Panc1 (cell line): ENCODE measurements around the gene BMP8B. TPM values are rescaled to one million over a fixed set of nuclear protein-coding genes. Genes with fewer than 3 reads are reported as not detected.
"Not testable (repeated sequence)": the region's sequence is repeated elsewhere in the genome, so short reads cannot be mapped to it uniquely, and the experiment has no call there.

Experiments used
- ATAC-seq: fragments of 200-7000 bp; cut with Tn5 transposase; 2 replicates; pipeline ENCODE4 v1.9.1; 2020; ENCODE audit warnings: mild to moderate bottlenecking, moderate library complexity
- BruUV-seq: library from RNA; stranded (reverse); fragments of 400-500 nt; replicated peaks from 2 replicates; lab custom pipeline; 2021; lab: Mats Ljungman, UMichigan
- CTCF ChIA-PET: fragments of 300-600 bp; sonication (Branson Sonifier 250); formaldehyde crosslinking; loops from one replicate; lab custom pipeline; 2022; ENCODE audit warnings: antibody characterized with exemption; lab: Charles Lee
- POLR2A ChIA-PET: fragments of 300-600 bp; sonication (Branson Sonifier 250); formaldehyde crosslinking; loops from one replicate; lab custom pipeline; 2022; ENCODE audit warnings: antibody characterized with exemption; lab: Charles Lee
- DNase-seq: peaks from one replicate; pipeline ENCODE4 v3.0.0-alpha.2; 2010; ENCODE audit warnings: low read depth, low spot score
- H3K27ac ChIP-seq: 2 replicates; pipeline ENCODE4 v1.5.1; 2011; ENCODE audit warnings: mild to moderate bottlenecking, low read length, inconsistent platforms
- H3K27me3 ChIP-seq: fragments of 200-500 bp; sonication (Bioruptor generic); 2 replicates; pipeline ENCODE4 v1.6.0; 2014; ENCODE audit warnings: low read length, inconsistent platforms; ENCODE audit not compliant: control insufficient read depth, insufficient read depth
- H3K36me3 ChIP-seq: fragments of 200-500 bp; sonication (Bioruptor generic); 2 replicates; pipeline ENCODE4 v1.5.1; 2014; ENCODE audit warnings: inconsistent platforms, mild to moderate bottlenecking, low read length, moderate library complexity; ENCODE audit not compliant: control insufficient read depth, insufficient read depth
- H3K4me1 ChIP-seq: 2 replicates; pipeline ENCODE4 v1.5.1; 2011; ENCODE audit warnings: inconsistent platforms, mild to moderate bottlenecking, low read length, moderate library complexity; ENCODE audit not compliant: control insufficient read depth, insufficient read depth
- H3K4me3 ChIP-seq, 2 experiments: 2 replicates each; pipeline ENCODE4 v1.5.1; 2011 to 2012; ENCODE audit warnings: low read depth in 2 of 2, low read length in 2 of 2, mild to moderate bottlenecking in 2 of 2, inconsistent platforms in 1 of 2, moderate library complexity in 1 of 2
- H3K9me3 ChIP-seq: fragments of 200-500 bp; sonication (Bioruptor generic); 2 replicates; pipeline ENCODE4 v1.5.1; 2014; ENCODE audit warnings: low read depth, mild to moderate bottlenecking, inconsistent platforms, low read length, moderate library complexity; ENCODE audit not compliant: control insufficient read depth, insufficient read depth
- CTCF ChIP-seq: fragments of 450-650 bp; IDR thresholded peaks from 2 replicates; pipeline ENCODE4 v1.5.1; 2017; ENCODE audit warnings: mild to moderate bottlenecking
- POLR2AphosphoS5 ChIP-seq: IDR thresholded peaks from 2 replicates; pipeline ENCODE4 v1.6.1; 2012; ENCODE audit warnings: mild to moderate bottlenecking, low read depth, low read length, moderate library complexity
- REST ChIP-seq, 2 experiments: IDR thresholded peaks; 2 replicates each; pipeline ENCODE4 v1.6.1; 2011 to 2012; ENCODE audit warnings: low read depth in 2 of 2, control low read depth in 1 of 2, low read length in 1 of 2, mild to moderate bottlenecking in 1 of 2, moderate library complexity in 1 of 2; ENCODE audit not compliant: insufficient read depth in 1 of 2
- SIN3A ChIP-seq: IDR thresholded peaks from 2 replicates; pipeline ENCODE4 v1.6.1; 2012; ENCODE audit warnings: low read depth, mild to moderate bottlenecking, low read length, moderate library complexity, borderline replicate concordance; ENCODE audit not compliant: insufficient read depth
- TCF7L2 ChIP-seq: IDR thresholded peaks from 2 replicates; pipeline ENCODE4 v1.6.1; 2011; ENCODE audit warnings: mild to moderate bottlenecking, low read depth, low read length, inconsistent platforms
- in situ Hi-C: cut with HindIII; loops from 2 replicates; pipeline ENCODE4 v1.10.0; 2016; ENCODE audit warnings: low sequenced_read_pairs, low pct_unique_long_range_greater_than_20kb
- intact Hi-C: fragments of 100-400 bp; cut with micrococcal nuclease; formaldehyde crosslinking; loops from one replicate; pipeline ENCODE4 v1.10.0; 2022; ENCODE audit not compliant: unreplicated experiment
- total RNA-seq: library from RNA; stranded (reverse); gene quantifications from one replicate; pipeline ENCODE4 v1.2.1, GENCODE V29; 2021; ENCODE audit not compliant: unreplicated experiment

Gene BMP8B
- total RNA-seq, 1 experiment from 2014 or later: 3.7 TPM

GRCh38 chr1:39799770-39800470, 11.3 kb upstream of the BMP8B start:
- DNase-seq: peak; percentile 77
- Histone ChIP-seq H3K4me1 (peaks cover 10% of the 10 kb centered on the region; the same call in 1 of the 2 replicates), H3K9me3 (no peaks in the 10 kb centered on the region), H3K36me3 (no peaks in the 10 kb centered on the region), H3K27ac (no peak overlapping the region), H3K27me3 (no peaks in the 10 kb centered on the region), H3K4me3 (no peak overlapping the region)
- in situ Hi-C loops (no loop called here), intact Hi-C loops (no loop called here)
- TF ChIP-seq TCF7L2: no peak
- peak; percentile 96 for TF ChIP-seq CTCF
- ChIA-PET POLR2A (no interaction called here), CTCF (interaction anchor here (0.7 to 0.8 kb wide), 4 partner anchors 10 to 215 kb away, joined by 3 to 5 read pairs (median 4); no protein-coding TSS in a partner anchor)
- no TSS peak for BruUV-seq
- ATAC-seq: peak; percentile 92

- H3K27me3 ChIP-seq, intact Hi-C loops, BruUV-seq, H3K36me3 ChIP-seq, DNase-seq, H3K4me1 ChIP-seq, H3K4me3 ChIP-seq, H3K27ac ChIP-seq, in situ Hi-C loops, H3K9me3 ChIP-seq: not testable (repeated sequence)
- peak; percentile 67 for ATAC-seq
- CTCF ChIA-PET: interaction anchor here (0.7 kb wide), 1 partner anchor 220 kb away, joined by 6 read pairs; no protein-coding TSS in a partner anchor
- POLR2A ChIA-PET: interaction anchor here (0.7 kb wide), 1 partner anchor 408 kb away, joined by 3 read pairs; no protein-coding TSS in a partner anchor
Measured at GRCh38 chr1:39798859-39799769, 10.4 kb upstream of the BMP8B start.

- peaks cover 10% of the 10 kb centered on the region; the same call in 1 of the 2 replicates for H3K4me1 ChIP-seq
- H3K27me3 ChIP-seq: no peaks in the 10 kb centered on the region
- DNase-seq: no peak
- no peaks in the 10 kb centered on the region for H3K36me3 ChIP-seq
- H3K27ac ChIP-seq: no peak overlapping the region
- ATAC-seq: no peak
- intact Hi-C loops (no loop called here), in situ Hi-C loops (no loop called here)
- H3K4me3 ChIP-seq: no peak overlapping the region
- BruUV-seq: no TSS peak
- CTCF ChIA-PET: no interaction called here
- no peak for TF ChIP-seq CTCF
- TF ChIP-seq TCF7L2: no peak
- no peak for TF ChIP-seq SIN3A
- no peak for TF ChIP-seq POLR2AphosphoS5
- no peak for TF ChIP-seq REST (IDR thresholded peaks at IDR 0.05; ENCODE audit: insufficient read depth in 1 of 2, low read depth in 2 of 2, low read length in 1 of 2)
- no peaks in the 10 kb centered on the region for H3K9me3 ChIP-seq
- POLR2A ChIA-PET: no interaction called here
Measured at GRCh38 chr1:39795651-39796050, 7.0 kb upstream of the BMP8B start.
